Mononuclear cell (primary cell): ENCODE results near the gene GLT1D1. TPM values are rescaled to one million over a fixed set of nuclear protein-coding genes. Genes with fewer than 3 reads are reported as not detected.

Experiments used
- H3K27me3 ChIP-seq: 2 replicates; pipeline ENCODE4 v1.6.0; 2011; ENCODE audit warnings: low read length, control low read depth; ENCODE audit not compliant: insufficient read depth
- H3K4me1 ChIP-seq: 2 replicates; pipeline ENCODE4 v1.5.1; 2011; ENCODE audit warnings: mild to moderate bottlenecking, low read length, control low read depth; ENCODE audit not compliant: insufficient read depth
- H3K4me3 ChIP-seq: 2 replicates; pipeline ENCODE4 v1.5.1; 2011; ENCODE audit warnings: mild to moderate bottlenecking, low read length, moderate library complexity
- H3K9me3 ChIP-seq: 2 replicates; pipeline ENCODE4 v1.5.1; 2011; ENCODE audit warnings: low read depth, mild to moderate bottlenecking, control low read depth, low read length
- total RNA-seq: library from RNA; depleted of rRNA; stranded (reverse); fragments of >200 nt; gene quantifications from one replicate; pipeline ENCODE4 v1.2.3, GENCODE V29; 2012

The GLT1D1 gene
- total RNA-seq, 1 donor: 9.8 TPM

DNA sequence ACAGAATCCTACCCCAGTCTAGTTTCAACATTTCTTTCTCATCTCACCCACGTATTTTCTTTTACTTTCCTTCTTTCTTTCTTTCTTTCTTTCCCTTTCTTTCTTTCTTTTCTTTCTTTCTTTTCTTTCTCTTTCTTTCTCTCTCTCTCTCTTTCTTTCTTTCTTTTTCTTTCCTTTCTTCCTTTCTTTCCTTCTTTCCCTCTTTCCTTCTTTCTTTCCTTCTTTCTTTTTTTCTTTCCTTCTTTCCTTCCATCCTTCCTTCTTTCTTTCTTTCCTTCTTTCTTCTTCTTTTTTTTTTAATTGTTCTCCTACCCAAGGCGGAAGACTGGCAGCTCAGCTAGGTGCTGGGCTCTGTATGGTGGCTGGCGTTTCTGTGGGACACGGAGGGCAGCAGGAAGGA, 55.0 kb downstream of the GLT1D1 start:
- Histone ChIP-seq H3K27me3 (no peaks in the 10 kb centered on the region), H3K4me1 (no peaks in the 10 kb centered on the region), H3K4me3 (no peak overlapping the region), H3K9me3 (no peaks in the 10 kb centered on the region)

DNA sequence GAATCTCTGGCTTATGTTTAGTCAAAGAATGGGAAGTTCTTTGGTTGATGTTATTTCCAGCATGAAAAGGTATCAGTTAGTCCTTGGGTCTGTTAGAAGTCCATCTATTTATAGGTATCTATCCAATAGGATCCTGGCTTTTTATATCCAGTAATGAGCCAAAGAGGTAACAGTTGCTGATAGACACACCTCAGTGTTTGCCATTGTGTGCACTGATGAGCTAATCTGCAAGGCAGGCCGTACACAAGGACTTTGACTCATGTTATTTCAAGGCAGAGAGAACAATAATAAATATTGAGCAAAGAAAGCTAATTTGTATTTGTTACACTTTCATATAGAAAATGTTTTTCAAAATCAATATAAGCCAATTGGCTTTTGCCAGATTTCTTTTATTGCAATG, 56.4 kb downstream of the GLT1D1 start:
- peaks cover 5% of the 10 kb centered on the region for H3K4me1 ChIP-seq

DNA sequence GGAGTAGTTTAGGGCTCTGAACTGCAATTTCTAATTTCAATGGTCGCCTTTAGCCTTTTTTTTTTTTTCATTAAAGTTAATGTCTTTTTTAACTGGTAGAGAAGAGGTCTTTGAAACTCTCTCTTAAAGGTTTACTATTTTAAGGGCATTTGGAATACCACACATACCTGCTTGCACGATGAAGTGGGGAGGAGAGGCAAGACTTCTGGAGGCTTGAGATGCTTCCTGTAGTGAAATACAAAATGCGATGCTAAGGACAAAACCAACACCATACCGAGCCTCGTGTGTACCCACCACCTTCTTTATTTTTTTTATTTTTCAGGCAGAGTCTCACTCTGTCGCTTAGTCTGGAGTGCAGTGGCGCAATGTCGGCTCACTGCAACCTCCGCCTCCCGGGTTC, 57.4 kb downstream of the GLT1D1 start:
- Histone ChIP-seq H3K27me3 (no peaks in the 10 kb centered on the region), H3K4me1 (peaks cover 9% of the 10 kb centered on the region), H3K4me3 (no peak overlapping the region), H3K9me3 (no peaks in the 10 kb centered on the region)

More for the DNA sequence above, 56.4 kb downstream of the GLT1D1 start:
- Histone ChIP-seq H3K27me3 (no peaks in the 10 kb centered on the region), H3K4me3 (no peak overlapping the region), H3K9me3 (no peaks in the 10 kb centered on the region)

DNA sequence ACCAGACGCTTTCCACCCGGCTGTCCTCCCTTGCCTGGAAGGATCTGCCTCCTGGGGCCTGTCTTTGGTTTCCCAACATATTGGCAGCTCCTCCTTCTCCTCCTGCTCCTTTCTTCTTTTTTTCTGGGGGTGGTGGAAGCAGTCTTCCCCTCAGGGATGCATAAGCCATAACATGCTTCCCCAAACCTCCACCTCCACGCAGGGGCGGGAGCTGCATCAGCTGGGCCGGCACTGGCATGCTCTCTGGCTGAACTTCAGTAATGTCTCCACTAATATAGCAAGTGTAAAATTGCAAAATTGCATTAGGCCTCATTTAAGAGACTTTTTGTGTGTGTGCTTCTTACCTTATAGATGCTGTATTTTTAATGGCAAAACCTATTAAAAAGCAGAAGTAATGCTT, 58.6 kb downstream of the GLT1D1 start:
- Histone ChIP-seq H3K27me3 (no peaks in the 10 kb centered on the region), H3K9me3 (no peaks in the 10 kb centered on the region), H3K4me1 (peaks cover 9% of the 10 kb centered on the region), H3K4me3 (no peak overlapping the region)

DNA sequence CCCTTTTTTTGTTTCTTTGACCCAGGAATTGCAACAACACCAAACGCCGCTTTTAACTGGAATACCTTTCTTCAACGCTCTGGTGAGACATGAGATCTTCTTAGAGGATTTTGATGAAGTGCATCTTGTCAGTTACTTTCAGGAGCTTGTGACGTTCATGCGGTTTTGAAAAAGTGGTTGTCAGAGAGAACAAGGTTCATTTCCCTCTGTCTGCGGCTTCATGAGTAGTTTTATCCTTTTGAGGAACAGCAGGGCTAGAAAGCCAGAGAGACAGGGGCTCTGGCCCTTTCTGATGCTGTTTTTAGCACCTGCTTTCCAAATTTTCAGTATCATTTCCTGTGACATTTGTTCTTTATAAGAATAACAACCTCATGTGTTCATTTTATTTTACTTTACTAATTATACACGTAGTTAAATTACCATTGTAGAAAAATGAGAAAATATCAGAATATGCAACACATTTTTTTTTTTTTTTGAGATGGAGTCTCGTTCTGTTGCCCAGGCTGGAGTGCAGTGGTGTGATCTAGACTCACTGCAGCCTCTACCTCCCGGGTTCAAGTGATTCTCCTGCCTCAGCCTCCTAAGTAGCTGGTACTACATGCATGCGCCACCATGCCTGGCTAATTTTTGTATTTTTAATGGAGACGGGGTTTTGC, 61.8 kb downstream of the GLT1D1 start:
- no peaks in the 10 kb centered on the region for H3K27me3 ChIP-seq
- peaks cover 12% of the 10 kb centered on the region for H3K4me1 ChIP-seq
- H3K4me3 ChIP-seq: no peak overlapping the region
- no peaks in the 10 kb centered on the region for H3K9me3 ChIP-seq

DNA sequence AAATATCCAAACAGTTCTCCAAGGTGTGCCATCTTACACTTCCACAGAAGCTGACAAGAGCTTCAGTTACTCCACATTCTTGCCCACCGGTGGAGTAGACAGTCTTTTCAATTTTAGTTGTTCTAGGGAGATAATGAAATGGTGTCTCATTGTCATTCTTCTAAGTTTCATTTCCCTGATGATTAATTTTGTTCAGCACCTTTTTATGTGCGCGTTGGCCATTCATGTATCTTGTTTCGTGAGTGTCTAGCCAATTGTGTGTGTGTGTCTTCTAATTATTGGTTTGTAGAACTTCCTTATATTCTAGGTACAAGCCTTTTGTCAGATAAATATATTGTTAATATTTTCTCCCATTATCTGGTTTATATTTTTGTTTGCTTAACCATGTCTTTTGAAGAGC, 63.1 kb downstream of the GLT1D1 start:
- H3K4me3 ChIP-seq: no peak overlapping the region
- H3K4me1 ChIP-seq: peaks cover 17% of the 10 kb centered on the region
- H3K9me3 ChIP-seq: no peaks in the 10 kb centered on the region
- no peaks in the 10 kb centered on the region for H3K27me3 ChIP-seq

DNA sequence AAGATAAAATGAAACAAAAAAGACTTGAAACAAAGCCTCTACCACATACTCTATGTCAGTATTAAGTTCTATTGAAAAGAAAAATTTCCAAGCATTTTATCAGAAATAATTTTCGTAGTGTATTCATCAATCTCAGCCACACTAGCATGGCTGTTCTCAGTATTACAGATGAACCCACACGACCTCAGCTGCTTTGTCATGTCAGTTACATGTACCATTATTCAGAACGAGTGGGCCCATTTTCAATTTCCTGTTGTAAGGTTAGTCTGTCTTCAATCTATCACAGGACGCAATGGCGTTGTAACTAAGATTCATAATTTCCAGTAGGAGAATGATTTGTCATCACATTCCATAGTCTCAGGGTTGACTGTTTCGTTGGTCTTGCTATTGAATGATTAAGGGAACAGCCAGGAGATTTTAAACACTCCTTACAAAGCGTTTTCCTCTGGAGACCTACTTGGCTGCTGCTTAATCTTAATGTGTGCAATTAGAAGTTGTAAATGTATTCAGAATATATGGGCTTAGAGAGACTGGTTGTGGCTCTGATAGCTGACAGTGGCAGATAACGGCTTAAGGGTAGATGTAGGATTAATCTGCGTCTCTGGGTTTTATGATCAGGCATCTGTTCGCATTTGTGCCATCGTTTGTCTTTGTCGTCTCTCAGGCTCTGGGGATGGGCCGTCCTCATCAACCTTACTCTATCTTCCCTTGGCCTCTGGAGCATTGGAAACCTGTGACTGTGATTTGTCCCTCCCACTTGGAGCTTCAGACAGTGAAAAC, 65.4 kb downstream of the GLT1D1 start:
- Histone ChIP-seq H3K27me3 (no peaks in the 10 kb centered on the region), H3K9me3 (no peaks in the 10 kb centered on the region), H3K4me1 (peaks cover 17% of the 10 kb centered on the region), H3K4me3 (no peak overlapping the region)

DNA sequence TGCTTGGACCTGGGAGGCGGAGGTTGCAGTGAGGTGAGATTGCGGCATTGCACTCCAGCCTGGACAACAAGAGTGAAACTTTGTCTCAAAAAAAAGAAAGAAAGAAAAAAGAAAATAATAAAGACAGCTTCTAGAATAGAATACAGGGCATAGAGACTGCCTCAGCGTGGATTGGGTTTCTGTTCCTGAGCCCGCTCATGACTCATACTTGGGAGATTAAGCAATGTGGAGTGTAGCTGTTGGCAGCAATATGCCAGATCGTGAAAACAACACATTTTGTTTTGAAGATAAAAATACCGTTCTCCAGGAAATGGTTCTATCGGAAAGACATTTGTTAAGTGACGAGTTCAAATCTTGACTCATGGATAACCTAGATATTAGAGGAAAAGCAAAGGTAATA, 67.2 kb downstream of the GLT1D1 start:
- no peaks in the 10 kb centered on the region for H3K27me3 ChIP-seq
- no peak overlapping the region for H3K4me3 ChIP-seq
- no peaks in the 10 kb centered on the region for H3K9me3 ChIP-seq
- peaks cover 9% of the 10 kb centered on the region for H3K4me1 ChIP-seq

DNA sequence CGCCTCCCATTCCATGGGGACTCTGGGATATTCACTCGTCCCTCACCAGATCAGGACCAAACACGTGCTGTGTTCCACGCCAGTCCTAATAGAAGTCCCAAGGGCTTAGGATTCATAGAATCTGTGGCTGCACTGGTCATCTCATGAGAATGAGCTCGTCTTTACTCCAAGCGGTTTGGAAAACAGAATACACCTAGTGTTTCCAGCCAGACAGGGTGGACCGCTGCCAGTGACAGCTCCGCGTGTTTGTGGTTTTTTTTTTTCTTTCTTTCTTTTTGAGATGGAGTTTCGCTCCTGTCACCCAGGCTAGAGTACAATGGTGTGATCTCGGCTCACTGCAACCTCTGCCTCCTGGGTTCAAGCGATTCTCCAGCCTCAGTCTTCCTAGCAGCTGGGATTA, 75.1 kb downstream of the GLT1D1 start:
- Histone ChIP-seq H3K27me3 (no peaks in the 10 kb centered on the region), H3K9me3 (no peaks in the 10 kb centered on the region), H3K4me1 (no peaks in the 10 kb centered on the region), H3K4me3 (no peak overlapping the region)

DNA sequence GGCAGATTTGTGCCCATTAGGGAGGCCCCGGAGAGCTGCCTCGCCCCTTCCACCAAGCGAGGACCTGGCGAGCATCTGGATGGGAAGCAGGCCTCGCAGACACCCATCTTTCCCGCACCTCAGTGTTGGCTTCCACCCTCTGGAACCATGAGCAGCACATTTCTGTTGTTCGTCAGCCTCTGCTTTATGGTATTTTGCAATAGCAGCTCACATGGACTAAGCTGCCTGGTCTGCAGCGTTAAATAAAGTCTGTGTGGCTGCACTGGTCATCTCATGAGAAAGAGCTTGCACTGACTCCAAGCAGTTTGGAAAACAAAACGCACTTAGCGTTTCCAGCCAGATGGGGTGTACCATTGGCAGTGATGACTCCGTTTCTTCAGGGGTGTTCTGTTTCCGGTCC, 75.8 kb downstream of the GLT1D1 start:
- no peaks in the 10 kb centered on the region for H3K27me3 ChIP-seq
- H3K4me1 ChIP-seq: no peaks in the 10 kb centered on the region
- no peaks in the 10 kb centered on the region for H3K9me3 ChIP-seq
- no peak overlapping the region for H3K4me3 ChIP-seq

DNA sequence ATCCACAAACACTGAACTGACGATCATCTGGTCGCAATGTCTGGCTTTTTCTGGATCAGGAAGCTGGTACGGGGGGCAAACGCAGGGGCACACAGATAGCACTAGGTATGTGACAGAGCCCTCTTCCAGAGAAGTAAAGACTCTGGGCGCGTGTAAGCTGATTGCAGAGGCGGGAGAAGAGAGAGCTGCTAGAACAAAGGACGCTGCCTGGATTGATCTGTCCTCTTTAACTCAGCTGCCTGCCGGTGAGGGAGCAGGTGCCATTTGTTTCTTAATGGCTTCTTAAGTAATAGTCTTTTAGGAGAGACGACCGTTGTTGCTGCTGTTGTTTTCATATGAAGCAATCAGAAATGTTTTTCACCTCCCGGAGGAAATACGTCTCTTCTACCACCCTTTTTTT, 77.3 kb downstream of the GLT1D1 start:
- H3K9me3 ChIP-seq: no peaks in the 10 kb centered on the region
- no peak overlapping the region for H3K4me3 ChIP-seq
- H3K27me3 ChIP-seq: no peaks in the 10 kb centered on the region
- no peaks in the 10 kb centered on the region for H3K4me1 ChIP-seq

DNA sequence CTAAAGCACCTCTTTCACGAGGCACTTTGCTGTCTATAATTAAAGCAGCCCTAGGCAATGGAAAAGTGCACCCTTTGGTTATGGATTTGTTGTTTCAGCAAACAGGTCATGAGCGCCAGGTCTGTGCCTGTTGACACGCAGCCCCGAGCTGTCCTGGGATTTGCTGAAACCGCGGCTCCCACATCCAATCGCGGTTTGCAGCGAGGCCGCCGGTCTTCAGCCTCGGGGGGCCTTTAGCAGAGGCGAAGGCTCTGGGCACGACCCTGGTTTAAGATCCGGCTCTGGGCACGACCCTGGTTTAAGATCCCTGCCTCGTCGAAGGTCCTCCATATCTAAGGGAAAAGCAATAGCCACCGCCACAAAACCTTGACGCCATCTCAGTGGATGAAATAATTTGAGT, 79.2 kb downstream of the GLT1D1 start:
- Histone ChIP-seq H3K9me3 (no peaks in the 10 kb centered on the region), H3K4me3 (no peak overlapping the region), H3K4me1 (no peaks in the 10 kb centered on the region), H3K27me3 (no peaks in the 10 kb centered on the region)

DNA sequence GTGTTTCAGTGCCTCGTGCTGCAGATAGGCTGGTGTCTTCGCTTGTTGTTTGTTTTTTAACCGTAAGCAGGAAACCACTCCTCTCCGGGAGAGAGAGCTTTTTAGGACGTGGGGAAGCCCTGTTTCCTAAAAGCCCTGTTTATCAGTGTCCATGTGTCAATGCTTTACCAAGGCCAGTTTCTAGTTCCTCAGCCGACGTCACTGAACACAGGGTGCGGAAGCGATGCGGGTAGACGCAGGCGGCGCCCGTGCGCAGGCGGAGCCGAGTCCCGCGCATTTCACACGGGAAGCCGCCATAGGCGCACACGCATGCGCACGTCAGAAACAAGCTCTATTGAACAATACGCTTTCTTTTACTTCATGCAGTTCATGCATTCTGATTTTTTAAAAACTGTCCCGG, 79.8 kb downstream of the GLT1D1 start:
- Histone ChIP-seq H3K27me3 (no peaks in the 10 kb centered on the region), H3K9me3 (no peaks in the 10 kb centered on the region), H3K4me1 (no peaks in the 10 kb centered on the region), H3K4me3 (no peak overlapping the region)

DNA sequence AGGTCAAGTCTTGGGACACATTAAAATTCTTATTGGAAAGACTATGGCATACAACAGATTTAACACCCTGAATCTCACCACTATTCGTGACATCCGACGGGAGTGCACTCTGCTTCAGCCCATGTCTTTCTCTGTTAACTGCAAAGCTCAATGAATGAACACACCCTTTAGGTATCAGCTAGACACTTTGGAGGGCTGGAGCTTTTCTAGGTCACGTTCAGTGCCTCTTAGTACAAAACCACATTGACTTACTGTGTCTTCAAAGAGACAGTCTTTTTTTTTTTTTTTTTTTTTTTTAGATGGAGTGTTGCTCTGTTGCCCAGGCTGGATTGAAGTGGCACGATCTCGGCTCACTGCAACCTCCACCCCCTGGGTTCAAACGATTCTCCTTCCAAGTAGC, 80.6 kb downstream of the GLT1D1 start:
- Histone ChIP-seq H3K9me3 (no peaks in the 10 kb centered on the region), H3K4me3 (no peak overlapping the region), H3K4me1 (no peaks in the 10 kb centered on the region)

DNA sequence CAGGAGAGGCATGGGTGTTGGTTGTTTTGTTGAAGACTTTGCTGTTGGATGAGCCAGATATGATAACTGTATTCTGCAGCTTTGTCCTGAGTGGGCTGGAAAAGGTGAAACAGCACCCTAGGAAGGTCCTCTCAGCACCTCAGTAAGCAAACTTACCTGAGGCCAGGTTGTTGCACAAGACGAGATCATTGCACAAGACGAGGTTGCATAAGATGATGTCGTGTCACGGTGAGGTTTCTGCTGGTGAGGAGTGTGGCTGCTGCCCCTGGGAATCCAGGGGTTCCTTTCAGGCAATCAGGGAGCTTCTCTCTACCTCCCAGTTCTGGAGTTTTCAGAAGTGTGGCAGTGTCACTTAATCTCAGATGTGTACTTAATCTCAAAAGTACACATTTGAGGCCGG, 85.6 kb downstream of the GLT1D1 start:
- no peak overlapping the region for H3K4me3 ChIP-seq
- H3K9me3 ChIP-seq: no peaks in the 10 kb centered on the region
- H3K4me1 ChIP-seq: no peaks in the 10 kb centered on the region
- H3K27me3 ChIP-seq: no peaks in the 10 kb centered on the region

More for the DNA sequence above, 80.6 kb downstream of the GLT1D1 start:
- H3K27me3 ChIP-seq: no peaks in the 10 kb centered on the region
